HepG2 (cell line): ENCODE measurements around the gene FBXO24. TPM values are rescaled to one million over a fixed set of nuclear protein-coding genes. Genes with fewer than 3 reads are reported as not detected.

Experiments
- ARID2 ChIP-seq: sonication (generic); formaldehyde crosslinking; IDR thresholded peaks from 2 replicates; pipeline ENCODE4 v1.8.1; 2022; ENCODE audit warnings: mild to moderate bottlenecking, missing genetic modification reagents, borderline replicate concordance
- CBX1 ChIP-seq: IDR thresholded peaks from one replicate; pipeline ENCODE4 v1.6.1; 2016; ENCODE audit warnings: antibody characterized with exemption, low read depth
- CENPT ChIP-seq: sonication (generic); formaldehyde crosslinking; IDR thresholded peaks from 2 replicates; pipeline ENCODE4 v1.8.0; 2022; ENCODE audit warnings: low read depth, mild to moderate bottlenecking, moderate library complexity, missing genetic modification reagents
- CHD4 ChIP-seq: fragments of 200-600 bp; sonication (generic); IDR thresholded peaks from 2 replicates; pipeline ENCODE4 v1.7.0; 2017; ENCODE audit warnings: mild to moderate bottlenecking, low read length, borderline replicate concordance
- FOXJ3 ChIP-seq: sonication (generic); formaldehyde crosslinking; IDR thresholded peaks from 2 replicates; pipeline ENCODE4 v1.4.0; 2020; ENCODE audit warnings: missing genetic modification reagents, mild to moderate bottlenecking, borderline replicate concordance
- FOXM1 ChIP-seq: sonication (generic); formaldehyde crosslinking; IDR thresholded peaks from 2 replicates; pipeline ENCODE4 v1.5.0; 2020; ENCODE audit warnings: missing genetic modification reagents
- GPBP1L1 ChIP-seq: sonication (generic); formaldehyde crosslinking; IDR thresholded peaks from 2 replicates; pipeline ENCODE4 v1.5.0; 2020; ENCODE audit warnings: mild to moderate bottlenecking, missing genetic modification reagents
- HCFC1 ChIP-seq: fragments of 150-350 bp; IDR thresholded peaks from 2 replicates; pipeline ENCODE4 v1.6.1; 2014; ENCODE audit warnings: low read depth, low read length
- IRX3 ChIP-seq: sonication (generic); formaldehyde crosslinking; IDR thresholded peaks from 2 replicates; pipeline ENCODE4 v1.8.1; 2023; ENCODE audit warnings: mild to moderate bottlenecking, low read depth, missing genetic modification reagents, borderline replicate concordance
- ISX ChIP-seq: sonication (generic); formaldehyde crosslinking; conservative IDR thresholded peaks from 2 replicates; pipeline ENCODE4 v1.5.0; 2020; ENCODE audit warnings: missing genetic modification reagents
- KAT7 ChIP-seq: IDR thresholded peaks from 2 replicates; pipeline ENCODE4 v1.6.1; 2018; ENCODE audit warnings: borderline replicate concordance, missing compliant biosample characterization
- NPAS2 ChIP-seq: sonication (generic); formaldehyde crosslinking; IDR thresholded peaks from 2 replicates; pipeline ENCODE4 v1.8.0; 2022; ENCODE audit warnings: mild to moderate bottlenecking, missing genetic modification reagents, borderline replicate concordance
- PCBP1 ChIP-seq: fragments of 200-400 bp; formaldehyde crosslinking; IDR thresholded peaks from 2 replicates; pipeline ENCODE4 v1.6.1; 2017; ENCODE audit warnings: mild to moderate bottlenecking, low read depth, low read length, borderline replicate concordance
- REL ChIP-seq: sonication (generic); formaldehyde crosslinking; conservative IDR thresholded peaks from 2 replicates; pipeline ENCODE4 v1.8.0; 2022; ENCODE audit warnings: mild to moderate bottlenecking, missing genetic modification reagents, moderate library complexity
- SIX4 ChIP-seq: sonication (generic); formaldehyde crosslinking; IDR thresholded peaks from 2 replicates; pipeline ENCODE4 v1.4.0; 2020; ENCODE audit warnings: missing genetic modification reagents
- SOX6 ChIP-seq, 2 experiments: fragments of 450-650 bp in 1 of 2; sonication (generic) in 1 of 2; formaldehyde crosslinking in 1 of 2; IDR thresholded peaks; 2 replicates each; pipeline versions ENCODE4 v1.4.0 to v1.6.1; 2017 to 2020; ENCODE audit warnings: antibody characterized with exemption in 1 of 2, mild to moderate bottlenecking in 1 of 2, missing genetic modification reagents in 1 of 2
- SRSF9 ChIP-seq: fragments of 200-400 bp; formaldehyde crosslinking; IDR thresholded peaks from 2 replicates; pipeline ENCODE4 v1.6.1; 2018; ENCODE audit warnings: borderline replicate concordance, mild to moderate bottlenecking, low read depth, low read length; ENCODE audit not compliant: insufficient read depth, poor library complexity, severe bottlenecking
- TBX2 ChIP-seq: sonication (generic); formaldehyde crosslinking; IDR thresholded peaks from 2 replicates; pipeline ENCODE4 v1.5.0; 2020; ENCODE audit warnings: missing genetic modification reagents, mild to moderate bottlenecking, borderline replicate concordance
- ZFX ChIP-seq: sonication (generic); formaldehyde crosslinking; IDR thresholded peaks from 2 replicates; pipeline ENCODE4 v1.4.0; 2020; ENCODE audit warnings: mild to moderate bottlenecking, low read depth, missing genetic modification reagents, moderate library complexity
- ZMYM2 ChIP-seq: sonication (generic); formaldehyde crosslinking; IDR thresholded peaks from 2 replicates; pipeline ENCODE4 v1.8.0; 2022; ENCODE audit warnings: mild to moderate bottlenecking, missing genetic modification reagents
- ZNF20 ChIP-seq: sonication (generic); formaldehyde crosslinking; IDR thresholded peaks from 2 replicates; pipeline ENCODE4 v1.4.0; 2020; ENCODE audit warnings: mild to moderate bottlenecking, moderate library complexity, missing genetic modification reagents
- ZNF674 ChIP-seq: sonication (generic); formaldehyde crosslinking; IDR thresholded peaks from 2 replicates; pipeline ENCODE4 v1.5.0; 2020; ENCODE audit warnings: low read depth, mild to moderate bottlenecking, missing genetic modification reagents
- ZNF773 ChIP-seq: sonication (generic); formaldehyde crosslinking; IDR thresholded peaks from 2 replicates; pipeline ENCODE4 v1.4.0; 2020; ENCODE audit warnings: missing genetic modification reagents, borderline replicate concordance
- ZNF777 ChIP-seq: sonication (generic); formaldehyde crosslinking; IDR thresholded peaks from 2 replicates; pipeline ENCODE4 v1.4.0; 2020; ENCODE audit warnings: missing genetic modification reagents
- ZSCAN9 ChIP-seq: IDR thresholded peaks from 2 replicates; pipeline ENCODE4 v1.6.1; 2016; ENCODE audit warnings: borderline replicate concordance
- polyA plus RNA-seq, 8 experiments: library from polyadenylated mRNA; depleted of rRNA in 3 of 8; stranded (reverse) in 7 of 8; unstranded in 1 of 8; fragments of >200 nt; fragmentation: Illumina TruSeq in 4 of 8; extraction: Trizol in 4 of 8; gene quantifications; 2 replicates each; pipeline versions ENCODE4 v1.2.1 to v1.2.3, GENCODE V29; 2011 to 2016; ENCODE audit warnings: low read depth in 4 of 8, missing spikeins in 1 of 8, mixed read lengths in 1 of 8; ENCODE audit not compliant: insufficient read depth in 1 of 8
- total RNA-seq, 5 experiments: library from RNA; depleted of rRNA; stranded (reverse); fragments of >200 nt; fragmentation: Illumina TruSeq; extraction: Trizol; gene quantifications; 2 replicates each; pipeline ENCODE4 v1.2.3, GENCODE V29; 2016; ENCODE audit warnings: low read depth in 1 of 5
- TF ChIP-seq, protein P1 (sequence below): sonication (generic); formaldehyde crosslinking; conservative IDR thresholded peaks from 2 replicates; pipeline ENCODE4 v1.8.0; 2022; ENCODE audit warnings: missing genetic modification reagents
- TF ChIP-seq, protein P2 (sequence below): IDR thresholded peaks from 2 replicates; pipeline ENCODE4 v1.6.1; 2016; ENCODE audit warnings: mild to moderate bottlenecking, missing biosample characterization, missing genetic modification reagents

FBXO24 gene
- total and polyA plus RNA-seq, 2 of the 13 experiments (the other 11 are each of a cell fraction or from before 2014, with no cell fraction given) = 0.20 to 0.55 TPM

GRCh38 chr7:100538654-100539435, 47.3 kb upstream of the FBXO24 start, which contains the start of gene AGFG2 (continued):
- TF ChIP-seq NPAS2 (CRISPR knock-in tag) (no peak), ZNF20 (no peak), ARID2 (CRISPR knock-in tag) (peak; percentile 43; the same call in 1 of the 2 replicates), CENPT (CRISPR knock-in tag) (no peak), ZFX (CRISPR knock-in tag) (peak; percentile 67; the same call in 1 of the 2 replicates), ISX (CRISPR knock-in tag) (no peak; the same call in 1 of the 2 replicates), SOX6 (IDR thresholded peaks at IDR 0.05) (no peak), SOX6 (CRISPR knock-in tag; IDR thresholded peaks at IDR 0.05) (peak; percentile 55; the same call in 1 of the 2 replicates), SRSF9 (no peak), FOXM1 (CRISPR knock-in tag) (no peak), ZNF777 (peak; percentile 42; the same call in 1 of the 2 replicates), KAT7 (CRISPR knock-in tag) (peak; percentile 76; the same call in 1 of the 2 replicates), GPBP1L1 (CRISPR knock-in tag) (no peak), REL (CRISPR knock-in tag) (peak; percentile 70; the same call in 1 of the 2 replicates), ZMYM2 (CRISPR knock-in tag) (no peak), PCBP1 (no peak), HCFC1 (no peak; the same call in 1 of the 2 replicates), ZNF773 (CRISPR knock-in tag) (no peak), IRX3 (CRISPR knock-in tag) (peak; percentile 79; the same call in 1 of the 2 replicates), CBX1 (no peak), SIX4 (CRISPR knock-in tag) (no peak), FOXJ3 (CRISPR knock-in tag) (no peak), TBX2 (CRISPR knock-in tag) (peak; percentile 81), CHD4 (no peak), ZNF674 (CRISPR knock-in tag) (no peak), ZSCAN9 (CRISPR knock-in tag) (peak; percentile 31; the same call in 1 of the 2 replicates)
- TF ChIP-seq, protein P1, sequence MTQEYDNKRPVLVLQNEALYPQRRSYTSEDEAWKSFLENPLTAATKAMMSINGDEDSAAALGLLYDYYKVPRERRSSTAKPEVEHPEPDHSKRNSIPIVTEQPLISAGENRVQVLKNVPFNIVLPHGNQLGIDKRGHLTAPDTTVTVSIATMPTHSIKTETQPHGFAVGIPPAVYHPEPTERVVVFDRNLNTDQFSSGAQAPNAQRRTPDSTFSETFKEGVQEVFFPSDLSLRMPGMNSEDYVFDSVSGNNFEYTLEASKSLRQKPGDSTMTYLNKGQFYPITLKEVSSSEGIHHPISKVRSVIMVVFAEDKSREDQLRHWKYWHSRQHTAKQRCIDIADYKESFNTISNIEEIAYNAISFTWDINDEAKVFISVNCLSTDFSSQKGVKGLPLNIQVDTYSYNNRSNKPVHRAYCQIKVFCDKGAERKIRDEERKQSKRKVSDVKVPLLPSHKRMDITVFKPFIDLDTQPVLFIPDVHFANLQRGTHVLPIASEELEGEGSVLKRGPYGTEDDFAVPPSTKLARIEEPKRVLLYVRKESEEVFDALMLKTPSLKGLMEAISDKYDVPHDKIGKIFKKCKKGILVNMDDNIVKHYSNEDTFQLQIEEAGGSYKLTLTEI (CRISPR knock-in tag) = no peak
- TF ChIP-seq, protein P2, sequence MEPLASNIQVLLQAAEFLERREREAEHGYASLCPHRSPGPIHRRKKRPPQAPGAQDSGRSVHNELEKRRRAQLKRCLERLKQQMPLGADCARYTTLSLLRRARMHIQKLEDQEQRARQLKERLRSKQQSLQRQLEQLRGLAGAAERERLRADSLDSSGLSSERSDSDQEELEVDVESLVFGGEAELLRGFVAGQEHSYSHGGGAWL (CRISPR knock-in tag) = no peak
